Endothelial cell of umbilical vein (primary cell): ENCODE results near the gene NFYA. TPM values are rescaled to one million over a fixed set of nuclear protein-coding genes. Genes with fewer than 3 reads are reported as not detected.

Experiments used
- BruUV-seq: library from RNA; stranded (reverse); fragments of 400-500 nt; replicated peaks from 2 replicates; lab custom pipeline; 2021; lab: Mats Ljungman, UMichigan
- CTCF ChIA-PET: fragments of 300-600, 350-600 bp; sonication (Branson Sonifier 250); formaldehyde crosslinking; loops from one replicate; lab custom pipeline; 2021; ENCODE audit warnings: antibody characterized with exemption, inconsistent platforms; lab: Charles Lee
- POLR2A ChIA-PET: fragments of 300-600, 350-600 bp; sonication (Branson Sonifier 250); formaldehyde crosslinking; loops from one replicate; lab custom pipeline; 2021; ENCODE audit warnings: antibody characterized with exemption, inconsistent platforms; lab: Charles Lee
- DNase-seq: peaks from one replicate; pipeline ENCODE4 v3.0.0-alpha.2; 2011; ENCODE audit warnings: low read depth, low spot score
- FAIRE-seq: peaks from 2 replicates; lab custom pipeline; 2011; peaks lifted over from hg19 to GRCh38; lab: Jason Lieb, UNC
- H2AFZ ChIP-seq: 2 replicates; pipeline ENCODE4 v1.6.0; 2012; ENCODE audit warnings: low read depth, low read length, control low read depth, inconsistent platforms
- H3K27ac ChIP-seq: 2 replicates; pipeline ENCODE4 v1.5.1; 2011; ENCODE audit warnings: low read depth, mild to moderate bottlenecking, control low read depth, low read length, moderate library complexity; ENCODE audit not compliant: insufficient read depth
- H3K27me3 ChIP-seq, 2 experiments: 2 replicates each; pipeline versions ENCODE4 v1.6.0 to v1.6.1; 2011; ENCODE audit warnings: low read length in 2 of 2, mixed read lengths in 1 of 2; ENCODE audit not compliant: control insufficient read depth in 2 of 2, insufficient read depth in 2 of 2
- H3K36me3 ChIP-seq, 2 experiments: 2 replicates in 1 of 2; 3 replicates in 1 of 2; pipeline ENCODE4 v1.5.1; 2011; ENCODE audit warnings: low read length in 2 of 2, mild to moderate bottlenecking in 1 of 2, moderate library complexity in 1 of 2; ENCODE audit not compliant: control insufficient read depth in 2 of 2, insufficient read depth in 2 of 2; ENCODE audit errors: extremely low read depth in 1 of 2
- H3K4me1 ChIP-seq: 3 replicates; pipeline ENCODE4 v1.5.1; 2011; ENCODE audit warnings: mild to moderate bottlenecking, low read length; ENCODE audit not compliant: control insufficient read depth, insufficient read depth; ENCODE audit errors: extremely low read depth
- H3K4me2 ChIP-seq: 2 replicates; pipeline ENCODE4 v1.6.1; 2011; ENCODE audit warnings: low read length, control low read depth, mixed read lengths; ENCODE audit not compliant: insufficient read depth
- H3K4me3 ChIP-seq, 3 experiments: fragments of 200-600 bp in 1 of 3; sonication (generic), shearing (Covaris generic) in 1 of 3; replicated peaks in 1 of 3; 2 replicates each; pipeline ENCODE4 v1.5.1; 2011 to 2016; ENCODE audit warnings: control low read depth in 3 of 3, low read length in 3 of 3, mild to moderate bottlenecking in 2 of 3, inconsistent platforms in 1 of 3, low read depth in 1 of 3, moderate library complexity in 1 of 3; ENCODE audit not compliant: insufficient read depth in 1 of 3
- H3K79me2 ChIP-seq: 2 replicates; pipeline ENCODE4 v1.6.0; 2012; ENCODE audit warnings: low read length, inconsistent platforms; ENCODE audit not compliant: control insufficient read depth, insufficient read depth
- H3K9ac ChIP-seq: replicated peaks from 2 replicates; pipeline ENCODE3; 2011; ENCODE audit warnings: low read length, control low read depth; ENCODE audit not compliant: insufficient read depth; ENCODE audit errors: extremely low read depth
- H3K9me1 ChIP-seq: replicated peaks from 3 replicates; pipeline ENCODE4 v1.6.0; 2011; ENCODE audit warnings: mild to moderate bottlenecking, low read length; ENCODE audit not compliant: control insufficient read depth, insufficient read depth; ENCODE audit errors: extremely low read depth
- H3K9me3 ChIP-seq: replicated peaks from 2 replicates; pipeline ENCODE4 v1.5.1; 2012; ENCODE audit warnings: low read length, inconsistent platforms; ENCODE audit not compliant: control insufficient read depth, insufficient read depth
- H4K20me1 ChIP-seq: replicated peaks from 2 replicates; pipeline ENCODE3; 2011; ENCODE audit warnings: mild to moderate bottlenecking, low read length; ENCODE audit not compliant: control insufficient read depth, insufficient read depth; ENCODE audit errors: extremely low read depth
- CTCF ChIP-seq, 2 donors: IDR thresholded peaks; 1 replicate in 1 of 2; 2 replicates in 1 of 2; pipeline ENCODE4 v1.5.1; 2011; ENCODE audit warnings: low read length in 2 of 2, mild to moderate bottlenecking in 2 of 2, moderate library complexity in 2 of 2, control low read depth in 1 of 2, inconsistent platforms in 1 of 2, low read depth in 1 of 2; ENCODE audit not compliant: insufficient read depth in 1 of 2; ENCODE audit errors: extremely low read depth in 1 of 2
- EZH2 ChIP-seq: IDR thresholded peaks from 2 replicates; pipeline ENCODE4 v1.6.1; 2012; ENCODE audit warnings: borderline replicate concordance, low read depth, mild to moderate bottlenecking, moderate library complexity, low read length, inconsistent platforms; ENCODE audit not compliant: severe bottlenecking
- FOS ChIP-seq: IDR thresholded peaks from 2 replicates; pipeline ENCODE4 v1.6.1; 2011; ENCODE audit warnings: mild to moderate bottlenecking, low read length, moderate library complexity, borderline replicate concordance; ENCODE audit not compliant: insufficient read depth
- GATA2 ChIP-seq: IDR thresholded peaks from 2 replicates; pipeline ENCODE4 v1.7.0; 2011; ENCODE audit warnings: low read depth, mild to moderate bottlenecking, moderate library complexity, mixed read lengths, low read length; ENCODE audit not compliant: insufficient read length, insufficient read depth
- JUN ChIP-seq: IDR thresholded peaks from 2 replicates; pipeline ENCODE4 v1.6.1; 2011; ENCODE audit warnings: borderline replicate concordance, low read depth; ENCODE audit not compliant: insufficient read length, insufficient read depth
- MYC ChIP-seq: IDR thresholded peaks from one replicate; pipeline ENCODE4 v1.6.1; 2011; ENCODE audit warnings: mild to moderate bottlenecking, low read depth, low read length
- POLR2A ChIP-seq: IDR thresholded peaks from 2 replicates; pipeline ENCODE4 v1.6.1; 2012; ENCODE audit warnings: low read depth, mild to moderate bottlenecking, control low read depth, low read length
- POLR2AphosphoS5 ChIP-seq: IDR thresholded peaks from 2 replicates; pipeline ENCODE4 v1.6.1; 2012; ENCODE audit warnings: low read depth, mild to moderate bottlenecking, control low read depth, low read length, moderate library complexity; ENCODE audit not compliant: insufficient read depth
- dilution Hi-C: fragments of 300-500 bp; cut with MboI; formaldehyde crosslinking; loops from one replicate; pipeline ENCODE4 v1.15.0; 2019; ENCODE audit warnings: low sequenced_read_pairs; ENCODE audit not compliant: extremely low pct_ligation_motif_present
- intact Hi-C: fragments of 100-400 bp; cut with micrococcal nuclease; formaldehyde crosslinking; loops from one replicate; pipeline ENCODE4 v1.10.0; 2022
- polyA plus RNA-seq, 4 experiments: library from polyadenylated mRNA; depleted of rRNA in 3 of 4; stranded (reverse) in 3 of 4; unstranded in 1 of 4; fragments of >200 nt; gene quantifications; 2 replicates each; pipeline versions ENCODE4 v1.2.1 to v1.2.3, GENCODE V29; 2011 to 2012; ENCODE audit warnings: missing spikeins in 1 of 4
- total RNA-seq: library from RNA; stranded (reverse); gene quantifications from 2 replicates; pipeline ENCODE4 v1.2.3, GENCODE V29; 2021

Gene NFYA
- total and polyA plus RNA-seq, 2 donors (not counting 3 experiments of a cell fraction or from before 2014, with no cell fraction given): 13.1 to 29.0 TPM

- no peaks in the 10 kb centered on the region for H3K27me3 ChIP-seq
- H2AFZ ChIP-seq: no peak overlapping the region
- peak overlapping the region; percentile 11 for H3K9ac ChIP-seq
- H3K9me3 ChIP-seq: no peaks in the 10 kb centered on the region
- no TSS peak for BruUV-seq
- H3K9me1 ChIP-seq: no peaks in the 10 kb centered on the region
- TF ChIP-seq MYC: no peak
- no peak for TF ChIP-seq POLR2AphosphoS5
- TF ChIP-seq CTCF (IDR thresholded peaks at IDR 0.05; ENCODE audit: extremely low read depth in 1 of 2, insufficient read depth in 1 of 2, low read depth in 1 of 2, low read length in 2 of 2): peak in 1 of 2 donors; percentile 33
- TF ChIP-seq JUN: peak; percentile 59
- no peak for TF ChIP-seq EZH2
- peak; percentile 12 for TF ChIP-seq FOS
- TF ChIP-seq POLR2A: no peak
- peak; percentile 19 for TF ChIP-seq GATA2
- H3K27ac ChIP-seq: peak overlapping the region; percentile 74
- POLR2A ChIA-PET: no interaction called here
- peaks cover 22 to 43% of the 10 kb centered on the region in 2 experiments for H3K36me3 ChIP-seq
- H3K4me2 ChIP-seq: peak overlapping the region; percentile 27
- intact Hi-C loops: loop anchor here (1.0 kb wide), 2 partner anchors 24 to 85 kb away; no protein-coding TSS in a partner anchor
- H3K79me2 ChIP-seq: peaks cover 2% of the 10 kb centered on the region
- H4K20me1 ChIP-seq: no peaks in the 10 kb centered on the region
- dilution Hi-C loops: no loop called here
- DNase-seq (peak; percentile 80), FAIRE-seq (peak; percentile 82)
- CTCF ChIA-PET: interaction anchor here (1.0 to 2.2 kb wide), 5 partner anchors 14 to 85 kb away, joined by 3 to 15 read pairs (median 4); no protein-coding TSS in a partner anchor
- H3K4me1 ChIP-seq: peaks cover 29% of the 10 kb centered on the region
- no peak overlapping the region for H3K4me3 ChIP-seq
These were observed 24.8 kb downstream of the NFYA start for GRCh38 chr6:41097467-41098090.
